ENCODE measurements around the gene MSI2.

GRCh38 chr17:57424273-57424672, 167.9 kb downstream of the MSI2 start:
- TF ChIP-seq CTCF (conservative IDR thresholded peaks at IDR 0.05; ENCODE audit: low read length), result no peak
- no peak for TF ChIP-seq EZH2phosphoT487 (IDR thresholded peaks at IDR 0.05; ENCODE audit: borderline replicate concordance, low read depth, low read length)
